HCT116 (cell line): ENCODE measurements around the gene POLR3GL. TPM values are rescaled to one million over a fixed set of nuclear protein-coding genes. Genes with fewer than 3 reads are reported as not detected.

Experiments
- ATAC-seq: fragments of 200-7000 bp; cut with Tn5 transposase; 2 replicates; pipeline ENCODE4 v1.9.1; 2020; ENCODE audit warnings: mild to moderate bottlenecking, moderate library complexity
- BruUV-seq: library from RNA; stranded (reverse); fragments of 400-500 nt; replicated peaks from 2 replicates; lab custom pipeline; 2021; lab: Mats Ljungman, UMichigan
- CTCF ChIA-PET: fragments of 300-600 bp; sonication (Branson Sonifier 250); formaldehyde crosslinking; loops from one replicate; lab custom pipeline; 2021; ENCODE audit warnings: antibody characterized with exemption; lab: Charles Lee
- POLR2A ChIA-PET: fragments of 300-600, 350-600 bp; sonication (Branson Sonifier 250); formaldehyde crosslinking; loops from one replicate; lab custom pipeline; 2021; ENCODE audit warnings: antibody characterized with exemption; lab: Charles Lee
- RAD21 ChIA-PET, 2 experiments: fragments of 300-600 bp; sonication (Branson Sonifier 250); formaldehyde crosslinking; loops; one replicate each; lab custom pipeline; 2023; ENCODE audit warnings: low total read pairs in 2 of 2; ENCODE audit not compliant: uncharacterized antibody in 2 of 2, unreplicated experiment in 2 of 2, low non-redundant PET in 1 of 2; lab: Charles Lee
- DNase-seq: peaks from one replicate; pipeline ENCODE4 v3.0.0-alpha.2; 2010; ENCODE audit warnings: low read depth, low spot score
- H2AFZ ChIP-seq: fragments of 200-600 bp; shearing (Covaris generic), sonication (generic); 2 replicates; pipeline ENCODE4 v1.6.1; 2017; ENCODE audit warnings: low read depth, mixed run types, mixed read lengths, antibody characterized with exemption, low read length; ENCODE audit not compliant: poor library complexity, severe bottlenecking
- H3K27ac ChIP-seq: 2 replicates; pipeline ENCODE4 v1.5.1; 2012; ENCODE audit warnings: low read depth, low read length
- H3K27me3 ChIP-seq: fragments of 200-600 bp; sonication (generic); 2 replicates; pipeline ENCODE4 v1.6.1; 2016; ENCODE audit warnings: mixed run types, low read length, mixed read lengths; ENCODE audit not compliant: insufficient read depth
- H3K36me3 ChIP-seq, 2 experiments: fragments of 200-500 bp in 1 of 2; fragments of 200-600 bp in 1 of 2; sonication (Bioruptor generic) in 1 of 2; sonication (generic) in 1 of 2; 2 replicates each; pipeline versions ENCODE4 v1.5.1 to v1.6.1; 2014 to 2016; ENCODE audit warnings: low read length in 2 of 2, inconsistent platforms in 1 of 2, mixed read lengths in 1 of 2, mixed run types in 1 of 2; ENCODE audit not compliant: insufficient read depth in 2 of 2, control insufficient read depth in 1 of 2
- H3K4me1 ChIP-seq, 2 experiments: fragments of 200-600 bp in 1 of 2; sonication (generic) in 1 of 2; 2 replicates each; pipeline versions ENCODE4 v1.5.1 to v1.6.1; 2012 to 2017; ENCODE audit warnings: low read length in 2 of 2, inconsistent platforms in 1 of 2, mild to moderate bottlenecking in 1 of 2, mixed read lengths in 1 of 2, mixed run types in 1 of 2, moderate library complexity in 1 of 2; ENCODE audit not compliant: insufficient read depth in 2 of 2, control insufficient read depth in 1 of 2
- H3K4me2 ChIP-seq: fragments of 200-600 bp; sonication (generic); 2 replicates; pipeline ENCODE4 v1.6.1; 2017; ENCODE audit warnings: mixed run types, low read length, mixed read lengths
- H3K4me3 ChIP-seq, 2 experiments: fragments of 200-600 bp in 1 of 2; sonication (generic) in 1 of 2; replicated peaks in 1 of 2; 2 replicates each; pipeline ENCODE4 v1.5.1; 2011 to 2016; ENCODE audit warnings: low read length in 2 of 2, control low read depth in 1 of 2, low read depth in 1 of 2, mild to moderate bottlenecking in 1 of 2, mixed read lengths in 1 of 2, mixed run types in 1 of 2
- H3K79me2 ChIP-seq: fragments of 200-600 bp; sonication (generic); 2 replicates; pipeline ENCODE4 v1.6.1; 2017; ENCODE audit warnings: mild to moderate bottlenecking, mixed run types, low read length, moderate library complexity, mixed read lengths; ENCODE audit not compliant: insufficient read depth
- H3K9ac ChIP-seq: fragments of 200-600 bp; sonication (generic); 2 replicates; pipeline ENCODE4 v1.6.1; 2016; ENCODE audit warnings: low read length, mixed read lengths
- H3K9me2 ChIP-seq: fragments of 200-600 bp; sonication (generic), shearing (Covaris generic); 2 replicates; pipeline ENCODE4 v1.6.1; 2017; ENCODE audit warnings: mixed run types, mild to moderate bottlenecking, moderate library complexity; ENCODE audit not compliant: insufficient read depth
- H3K9me3 ChIP-seq, 2 experiments: fragments of 200-500 bp in 1 of 2; fragments of 200-600 bp in 1 of 2; sonication (Bioruptor generic) in 1 of 2; sonication (generic) in 1 of 2; 2 replicates each; pipeline ENCODE4 v1.6.1; 2014 to 2017; ENCODE audit warnings: low read length in 2 of 2, mixed read lengths in 2 of 2, inconsistent platforms in 1 of 2, low read depth in 1 of 2, mild to moderate bottlenecking in 1 of 2, mixed run types in 1 of 2, moderate library complexity in 1 of 2; ENCODE audit not compliant: control insufficient read depth in 1 of 2, insufficient read depth in 1 of 2
- H4K20me1 ChIP-seq: fragments of 200-600 bp; sonication (generic), shearing (Covaris generic); 2 replicates; pipeline ENCODE4 v1.6.1; 2017; ENCODE audit warnings: mixed run types, mild to moderate bottlenecking, moderate library complexity; ENCODE audit not compliant: insufficient read depth
- CBX3 ChIP-seq: IDR thresholded peaks from 2 replicates; pipeline ENCODE4 v1.6.1; 2012; ENCODE audit warnings: low read depth
- CEBPB ChIP-seq: IDR thresholded peaks from 2 replicates; pipeline ENCODE4 v1.6.1; 2012; ENCODE audit warnings: low read depth
- EGR1 ChIP-seq: IDR thresholded peaks from 2 replicates; pipeline ENCODE4 v1.6.1; 2012; ENCODE audit warnings: low read depth
- ELF1 ChIP-seq: IDR thresholded peaks from 2 replicates; pipeline ENCODE4 v1.6.1; 2012; ENCODE audit warnings: low read depth, borderline replicate concordance
- EZH2 ChIP-seq: fragments of 200-600 bp; sonication (generic); IDR thresholded peaks from 2 replicates; pipeline ENCODE4 v1.6.1; 2017; ENCODE audit warnings: antibody characterized with exemption, mixed run types
- FOSL1 ChIP-seq: IDR thresholded peaks from 2 replicates; pipeline ENCODE4 v1.6.1; 2012; ENCODE audit warnings: low read depth
- JUND ChIP-seq: IDR thresholded peaks from 2 replicates; pipeline ENCODE4 v1.6.1; 2012
- POLR2AphosphoS5 ChIP-seq: IDR thresholded peaks from 2 replicates; pipeline ENCODE4 v1.6.1; 2011; ENCODE audit warnings: mild to moderate bottlenecking, low read depth, low read length, moderate library complexity
- SP1 ChIP-seq: IDR thresholded peaks from 2 replicates; pipeline ENCODE4 v1.6.1; 2012; ENCODE audit warnings: low read depth
- TCF7L2 ChIP-seq: IDR thresholded peaks from 2 replicates; pipeline ENCODE4 v1.7.0; 2011; ENCODE audit warnings: borderline replicate concordance, inconsistent platforms; ENCODE audit not compliant: insufficient read depth, insufficient read length; ENCODE audit errors: extremely low read depth
- YY1 ChIP-seq: IDR thresholded peaks from 2 replicates; pipeline ENCODE4 v1.6.1; 2011; ENCODE audit warnings: low read length, low read depth, moderate library complexity, mild to moderate bottlenecking; ENCODE audit not compliant: insufficient replicate concordance; ENCODE audit errors: extremely low read depth
- ZNF274 ChIP-seq: fragments of 200-500 bp; sonication (Bioruptor generic); IDR thresholded peaks from 2 replicates; pipeline ENCODE4 v1.6.1; 2014; ENCODE audit warnings: mild to moderate bottlenecking, low read depth, low read length, inconsistent platforms
- intact Hi-C: fragments of 100-400 bp; cut with micrococcal nuclease; formaldehyde crosslinking; loops from 2 replicates; pipeline ENCODE4 v1.10.0; 2022
- total RNA-seq: library from RNA; stranded (reverse); gene quantifications from one replicate; pipeline ENCODE4 v1.2.1, GENCODE V29; 2021; ENCODE audit not compliant: unreplicated experiment
- TF ChIP-seq, protein P1 (sequence below): IDR thresholded peaks from 2 replicates; pipeline ENCODE4 v1.6.1; 2012; ENCODE audit warnings: low read depth

Gene POLR3GL
- total RNA-seq, 1 experiment from 2014 or later = 17.9 TPM

DNA sequence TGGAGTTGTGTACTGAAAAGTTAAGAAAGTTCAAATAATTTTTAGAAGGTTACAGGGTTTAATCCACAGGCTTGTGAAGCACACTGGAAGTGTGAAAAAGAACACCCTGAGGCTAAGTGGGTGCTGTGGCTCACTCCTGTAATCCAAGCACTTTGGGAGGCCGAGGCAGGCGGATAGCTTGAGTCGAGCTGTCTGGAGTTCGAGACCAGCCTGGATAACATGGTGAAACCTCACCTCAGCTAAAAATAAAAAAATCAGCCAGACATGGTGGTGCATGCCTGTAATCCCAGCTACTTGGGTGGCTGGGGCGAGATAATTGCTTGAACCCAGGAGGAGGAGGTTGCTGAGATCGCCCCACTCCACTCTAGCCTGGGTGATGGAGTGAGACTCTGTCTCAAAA is 22.1 kb downstream of the POLR3GL start:
- no peaks in the 10 kb centered on the region for H3K9me2 ChIP-seq
- TF ChIP-seq ZNF274 (no peak), CBX3 (no peak), ELF1 (no peak), POLR2AphosphoS5 (no peak), YY1 (no peak), CEBPB (no peak), FOSL1 (no peak), EGR1 (no peak), JUND (no peak), SP1 (no peak), TCF7L2 (no peak), EZH2 (no peak)
- TF ChIP-seq, protein P1, sequence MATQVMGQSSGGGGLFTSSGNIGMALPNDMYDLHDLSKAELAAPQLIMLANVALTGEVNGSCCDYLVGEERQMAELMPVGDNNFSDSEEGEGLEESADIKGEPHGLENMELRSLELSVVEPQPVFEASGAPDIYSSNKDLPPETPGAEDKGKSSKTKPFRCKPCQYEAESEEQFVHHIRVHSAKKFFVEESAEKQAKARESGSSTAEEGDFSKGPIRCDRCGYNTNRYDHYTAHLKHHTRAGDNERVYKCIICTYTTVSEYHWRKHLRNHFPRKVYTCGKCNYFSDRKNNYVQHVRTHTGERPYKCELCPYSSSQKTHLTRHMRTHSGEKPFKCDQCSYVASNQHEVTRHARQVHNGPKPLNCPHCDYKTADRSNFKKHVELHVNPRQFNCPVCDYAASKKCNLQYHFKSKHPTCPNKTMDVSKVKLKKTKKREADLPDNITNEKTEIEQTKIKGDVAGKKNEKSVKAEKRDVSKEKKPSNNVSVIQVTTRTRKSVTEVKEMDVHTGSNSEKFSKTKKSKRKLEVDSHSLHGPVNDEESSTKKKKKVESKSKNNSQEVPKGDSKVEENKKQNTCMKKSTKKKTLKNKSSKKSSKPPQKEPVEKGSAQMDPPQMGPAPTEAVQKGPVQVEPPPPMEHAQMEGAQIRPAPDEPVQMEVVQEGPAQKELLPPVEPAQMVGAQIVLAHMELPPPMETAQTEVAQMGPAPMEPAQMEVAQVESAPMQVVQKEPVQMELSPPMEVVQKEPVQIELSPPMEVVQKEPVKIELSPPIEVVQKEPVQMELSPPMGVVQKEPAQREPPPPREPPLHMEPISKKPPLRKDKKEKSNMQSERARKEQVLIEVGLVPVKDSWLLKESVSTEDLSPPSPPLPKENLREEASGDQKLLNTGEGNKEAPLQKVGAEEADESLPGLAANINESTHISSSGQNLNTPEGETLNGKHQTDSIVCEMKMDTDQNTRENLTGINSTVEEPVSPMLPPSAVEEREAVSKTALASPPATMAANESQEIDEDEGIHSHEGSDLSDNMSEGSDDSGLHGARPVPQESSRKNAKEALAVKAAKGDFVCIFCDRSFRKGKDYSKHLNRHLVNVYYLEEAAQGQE = no peak
- ATAC-seq (no peak), DNase-seq (no peak)
- BruUV-seq = no TSS peak
- peak overlapping the region; percentile 65 for H3K4me2 ChIP-seq
- no peaks in the 10 kb centered on the region for H3K9me3 ChIP-seq
- H3K9ac ChIP-seq = no peak overlapping the region
- intact Hi-C loops = no loop called here
- no peak overlapping the region for H3K27ac ChIP-seq
- RAD21 ChIA-PET = no interaction called here
- no peaks in the 10 kb centered on the region for H4K20me1 ChIP-seq
- H3K4me1 ChIP-seq = peaks cover 18 to 36% of the 10 kb centered on the region in 2 experiments
- POLR2A ChIA-PET = interaction anchor here (1.2 kb wide), 1 partner anchor 22 kb away, joined by 3 read pairs; the partner anchor contains the start of genes ANKRD34A and POLR3GL
- H3K4me3 ChIP-seq = no peak overlapping the region
- CTCF ChIA-PET = interaction anchor here (1.6 kb wide), 1 partner anchor 9 kb away, joined by 5 read pairs; no protein-coding TSS in a partner anchor
- no peaks in the 10 kb centered on the region for H3K36me3 ChIP-seq
- H3K79me2 ChIP-seq = no peaks in the 10 kb centered on the region
- peak overlapping the region; percentile 28 for H2AFZ ChIP-seq
- no peaks in the 10 kb centered on the region for H3K27me3 ChIP-seq
